SK-N-SH (cell line): ENCODE results near the gene COBLL1. TPM values are rescaled to one million over a fixed set of nuclear protein-coding genes. Genes with fewer than 3 reads are reported as not detected.

Experiments
- CTCF ChIA-PET: fragments of 300-600, 350-600 bp; formaldehyde crosslinking; extraction: SDS; loops from one replicate; lab custom pipeline; 2021; lab: Yijun Ruan, JAX
- POLR2A ChIA-PET: fragments of 350-600 bp; sonication (Branson Sonifier 250); formaldehyde crosslinking; extraction: SDS; loops from one replicate; lab custom pipeline; 2020; ENCODE audit warnings: antibody characterized with exemption, inconsistent platforms; lab: Yijun Ruan, JAX
- DNase-seq: peaks from one replicate; pipeline ENCODE4 v3.0.0; 2012
- H2AFZ ChIP-seq: fragments of 200-600 bp; sonication (generic); 2 replicates; pipeline ENCODE4 v1.8.1; 2016; ENCODE audit warnings: antibody characterized with exemption, mild to moderate bottlenecking, low read depth
- H3F3A ChIP-seq: fragments of 200-600 bp; sonication (generic); replicated peaks from 2 replicates; pipeline ENCODE3; 2016; ENCODE audit warnings: antibody characterized with exemption, mild to moderate bottlenecking; ENCODE audit not compliant: insufficient read depth
- H3K27ac ChIP-seq, 2 experiments: fragments of 200-500 bp in 1 of 2; fragments of 200-600 bp in 1 of 2; sonication (Bioruptor generic) in 1 of 2; sonication (generic), shearing (Covaris generic) in 1 of 2; 2 replicates each; pipeline versions ENCODE4 v1.5.1 to v1.6.1; 2014 to 2016; ENCODE audit warnings: low read depth in 2 of 2, inconsistent platforms in 1 of 2, low read length in 1 of 2, mild to moderate bottlenecking in 1 of 2, mixed read lengths in 1 of 2
- H3K27me3 ChIP-seq: fragments of 200-600 bp; sonication (generic), shearing (Covaris generic); 2 replicates; pipeline ENCODE4 v1.6.1; 2016; ENCODE audit warnings: mixed run types; ENCODE audit not compliant: insufficient read depth
- H3K36me3 ChIP-seq, 2 experiments: fragments of 200-500 bp in 1 of 2; fragments of 200-600 bp in 1 of 2; sonication (Bioruptor generic) in 1 of 2; sonication (generic) in 1 of 2; replicated peaks in 1 of 2; 2 replicates each; pipeline versions ENCODE3 to v1.5.1; 2014 to 2016; ENCODE audit warnings: low read length in 1 of 2, mild to moderate bottlenecking in 1 of 2; ENCODE audit not compliant: insufficient read depth in 2 of 2, control insufficient read depth in 1 of 2
- H3K4me1 ChIP-seq, 2 experiments: fragments of 200-500 bp in 1 of 2; fragments of 200-600 bp in 1 of 2; sonication (Bioruptor generic) in 1 of 2; sonication (generic), shearing (Covaris generic) in 1 of 2; 2 replicates each; pipeline versions ENCODE4 v1.5.1 to v1.6.1; 2014 to 2016; ENCODE audit warnings: low read depth in 1 of 2, low read length in 1 of 2, mixed run types in 1 of 2; ENCODE audit not compliant: insufficient read depth in 2 of 2, control insufficient read depth in 1 of 2
- H3K4me2 ChIP-seq: fragments of 200-600 bp; sonication (generic), shearing (Covaris generic); 2 replicates; pipeline ENCODE4 v1.6.1; 2017; ENCODE audit warnings: mixed run types
- H3K4me3 ChIP-seq, 2 experiments: fragments of 200-500 bp in 1 of 2; fragments of 200-600 bp in 1 of 2; sonication (Bioruptor generic) in 1 of 2; sonication (generic), shearing (Covaris generic) in 1 of 2; 2 replicates each; pipeline versions ENCODE4 v1.5.1 to v1.8.1; 2014 to 2016; ENCODE audit warnings: low read depth in 2 of 2, inconsistent platforms in 1 of 2, low read length in 1 of 2, mild to moderate bottlenecking in 1 of 2, mixed read lengths in 1 of 2, moderate library complexity in 1 of 2
- H3K79me2 ChIP-seq: fragments of 200-600 bp; sonication (generic); 2 replicates; pipeline ENCODE4 v1.8.1; 2017; ENCODE audit warnings: mild to moderate bottlenecking; ENCODE audit not compliant: insufficient read depth
- H3K9ac ChIP-seq: fragments of 200-600 bp; sonication (generic); 2 replicates; pipeline ENCODE4 v1.6.1; 2017; ENCODE audit warnings: mixed run types
- H3K9me2 ChIP-seq: fragments of 200-600 bp; sonication (generic); 2 replicates; pipeline ENCODE4 v1.6.1; 2017; ENCODE audit warnings: mixed run types
- H3K9me3 ChIP-seq: fragments of 200-600 bp; sonication (generic); 2 replicates; pipeline ENCODE4 v1.6.1; 2017; ENCODE audit warnings: mixed run types, mild to moderate bottlenecking, moderate library complexity
- H4K20me1 ChIP-seq: fragments of 200-600 bp; sonication (generic); 2 replicates; pipeline ENCODE4 v1.6.1; 2017; ENCODE audit warnings: mild to moderate bottlenecking, mixed run types; ENCODE audit not compliant: insufficient read depth
- ELF1 ChIP-seq: IDR thresholded peaks from 2 replicates; pipeline ENCODE4 v1.4.0; 2012
- FOSL2 ChIP-seq: IDR thresholded peaks from 2 replicates; pipeline ENCODE4 v1.4.0; 2012; ENCODE audit warnings: low read depth, mild to moderate bottlenecking, moderate library complexity, borderline replicate concordance
- FOXJ3 ChIP-seq: sonication (generic); formaldehyde crosslinking; IDR thresholded peaks from 2 replicates; pipeline ENCODE4 v1.5.1; 2020; ENCODE audit warnings: mild to moderate bottlenecking, missing genetic modification reagents
- GABPA ChIP-seq: IDR thresholded peaks from 2 replicates; pipeline ENCODE4 v1.4.0; 2012; ENCODE audit warnings: low read depth, mild to moderate bottlenecking
- JUND ChIP-seq: IDR thresholded peaks from 2 replicates; pipeline ENCODE4 v1.4.0; 2012
- MEF2A ChIP-seq: IDR thresholded peaks from 2 replicates; pipeline ENCODE4 v1.4.0; 2012; ENCODE audit warnings: low read depth, borderline replicate concordance
- NRF1 ChIP-seq: IDR thresholded peaks from 2 replicates; pipeline ENCODE4 v1.6.1; 2012; ENCODE audit warnings: low read depth, mild to moderate bottlenecking, low read length
- POLR2AphosphoS5 ChIP-seq: IDR thresholded peaks from 2 replicates; pipeline ENCODE4 v1.6.1; 2012; ENCODE audit warnings: low read depth, low read length
- RCOR1 ChIP-seq: fragments of 150-350 bp; IDR thresholded peaks from 2 replicates; pipeline ENCODE4 v1.6.1; 2017; ENCODE audit warnings: antibody characterized with exemption, low read length
- RFX5 ChIP-seq: IDR thresholded peaks from 2 replicates; pipeline ENCODE4 v1.6.1; 2012; ENCODE audit warnings: mild to moderate bottlenecking, improper control_type of control experiment, low read length
- SIN3A ChIP-seq: IDR thresholded peaks from 2 replicates; pipeline ENCODE4 v1.6.1; 2012; ENCODE audit warnings: low read depth, mild to moderate bottlenecking, low read length, moderate library complexity, borderline replicate concordance
- SMC3 ChIP-seq: IDR thresholded peaks from 2 replicates; pipeline ENCODE4 v1.6.1; 2012; ENCODE audit warnings: low read depth, low read length, improper control_type of control experiment
- TAF1 ChIP-seq: IDR thresholded peaks from 2 replicates; pipeline ENCODE4 v1.6.1; 2012; ENCODE audit warnings: low read depth, mild to moderate bottlenecking, low read length, moderate library complexity, borderline replicate concordance
- TCF12 ChIP-seq: IDR thresholded peaks from 2 replicates; pipeline ENCODE4 v1.4.0; 2012
- TEAD4 ChIP-seq: IDR thresholded peaks from 2 replicates; pipeline ENCODE4 v1.4.0; 2012; ENCODE audit warnings: mild to moderate bottlenecking, borderline replicate concordance; ENCODE audit not compliant: insufficient read depth
- YY1 ChIP-seq: IDR thresholded peaks from 2 replicates; pipeline ENCODE4 v1.4.0; 2012; ENCODE audit warnings: low read depth, mild to moderate bottlenecking
- WGBS: methylation state at CpG from one replicate; pipeline ENCODE4 v1.1.6; 2017; ENCODE audit warnings: low lambda C conversion rate; 5-methylcytosine and 5-hydroxymethylcytosine counted together
- polyA plus RNA-seq, 3 experiments: library from polyadenylated mRNA; depleted of rRNA; stranded (reverse); fragments of >200 nt; gene quantifications; 2 replicates each; pipeline ENCODE4 v1.2.3, GENCODE V29; 2012
- TF ChIP-seq, protein P1 (sequence below): IDR thresholded peaks from 2 replicates; pipeline ENCODE4 v1.4.0; 2012; ENCODE audit warnings: low read depth, borderline replicate concordance
- TF ChIP-seq, protein P2 (sequence below): fragments of 150-350 bp; IDR thresholded peaks from 2 replicates; pipeline ENCODE4 v1.6.1; 2016; ENCODE audit warnings: mild to moderate bottlenecking, low read depth, low read length

Gene COBLL1
- polyA plus RNA-seq, 1 of the 3 experiments (the other 2 are of a cell fraction): 3.1 TPM

GRCh38 chr2:164678631-164679149 lies 162.9 kb downstream of the COBLL1 start:
- DNase-seq: no peak
- no peaks in the 10 kb centered on the region for H3K4me1 ChIP-seq
- peaks cover 0 to 11% of the 10 kb centered on the region in 2 experiments for H3K36me3 ChIP-seq
- no peak overlapping the region for H3K9ac ChIP-seq
- H3K9me2 ChIP-seq: no peaks in the 10 kb centered on the region
- no peak overlapping the region for H3K4me3 ChIP-seq
- H3K27me3 ChIP-seq: no peaks in the 10 kb centered on the region
- no peak overlapping the region for H3K4me2 ChIP-seq
- TF ChIP-seq MEF2A (no peak), FOSL2 (no peak), SIN3A (no peak), NRF1 (no peak), TEAD4 (no peak), JUND (no peak), ELF1 (no peak), TCF12 (no peak), TAF1 (no peak), SMC3 (no peak), RCOR1 (no peak), GABPA (no peak), RFX5 (no peak), FOXJ3 (CRISPR knock-in tag) (no peak)
- TF ChIP-seq, protein P1, sequence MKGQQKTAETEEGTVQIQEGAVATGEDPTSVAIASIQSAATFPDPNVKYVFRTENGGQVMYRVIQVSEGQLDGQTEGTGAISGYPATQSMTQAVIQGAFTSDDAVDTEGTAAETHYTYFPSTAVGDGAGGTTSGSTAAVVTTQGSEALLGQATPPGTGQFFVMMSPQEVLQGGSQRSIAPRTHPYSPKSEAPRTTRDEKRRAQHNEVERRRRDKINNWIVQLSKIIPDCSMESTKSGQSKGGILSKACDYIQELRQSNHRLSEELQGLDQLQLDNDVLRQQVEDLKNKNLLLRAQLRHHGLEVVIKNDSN: no peak
- TF ChIP-seq, protein P2, sequence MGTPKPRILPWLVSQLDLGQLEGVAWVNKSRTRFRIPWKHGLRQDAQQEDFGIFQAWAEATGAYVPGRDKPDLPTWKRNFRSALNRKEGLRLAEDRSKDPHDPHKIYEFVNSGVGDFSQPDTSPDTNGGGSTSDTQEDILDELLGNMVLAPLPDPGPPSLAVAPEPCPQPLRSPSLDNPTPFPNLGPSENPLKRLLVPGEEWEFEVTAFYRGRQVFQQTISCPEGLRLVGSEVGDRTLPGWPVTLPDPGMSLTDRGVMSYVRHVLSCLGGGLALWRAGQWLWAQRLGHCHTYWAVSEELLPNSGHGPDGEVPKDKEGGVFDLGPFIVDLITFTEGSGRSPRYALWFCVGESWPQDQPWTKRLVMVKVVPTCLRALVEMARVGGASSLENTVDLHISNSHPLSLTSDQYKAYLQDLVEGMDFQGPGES: no peak
- WGBS: 92% methylated on average over 4 of the region's 4 CpGs
- no peaks in the 10 kb centered on the region for H3K79me2 ChIP-seq
- CTCF ChIA-PET: interaction anchor here (1.5 kb wide), 1 partner anchor 119 kb away, joined by 4 read pairs; no protein-coding TSS in a partner anchor
- H3K9me3 ChIP-seq: peaks cover 5% of the 10 kb centered on the region; the same call in 1 of the 2 replicates
- POLR2A ChIA-PET: no interaction called here
- H3K27ac ChIP-seq: no peak overlapping the region
- no peaks in the 10 kb centered on the region for H3F3A ChIP-seq
- H4K20me1 ChIP-seq: no peaks in the 10 kb centered on the region
- no peak overlapping the region for H2AFZ ChIP-seq

DNA sequence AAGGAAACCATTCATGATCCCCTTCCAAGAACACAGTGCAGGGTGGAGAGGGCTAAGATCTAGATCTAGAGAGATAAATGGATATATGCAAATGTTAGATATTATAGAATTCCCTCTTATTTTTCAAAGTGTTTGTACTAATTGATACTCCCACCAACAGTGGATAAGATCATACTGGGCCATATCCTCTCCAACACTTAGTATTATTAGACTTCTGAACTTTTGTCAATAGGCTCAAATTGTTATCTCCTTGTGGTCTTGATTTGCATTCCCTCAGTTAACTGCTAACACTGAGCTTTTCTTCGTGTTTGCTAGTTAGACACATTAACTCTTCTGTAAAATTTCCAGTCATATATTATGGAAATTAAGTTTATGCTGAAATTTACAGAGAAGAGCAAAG lies 163.9 kb downstream of the COBLL1 start:
- Histone ChIP-seq H3K79me2 (no peaks in the 10 kb centered on the region), H3F3A (no peaks in the 10 kb centered on the region), H3K36me3 (peaks cover 0 to 11% of the 10 kb centered on the region in 2 experiments), H3K9me2 (no peaks in the 10 kb centered on the region), H4K20me1 (no peaks in the 10 kb centered on the region), H3K9me3 (peaks cover 5% of the 10 kb centered on the region; the same call in 1 of the 2 replicates), H3K27ac (no peak overlapping the region), H3K4me1 (no peaks in the 10 kb centered on the region), H3K9ac (no peak overlapping the region), H3K4me3 (no peak overlapping the region), H3K4me2 (no peak overlapping the region), H2AFZ (no peak overlapping the region), H3K27me3 (no peaks in the 10 kb centered on the region)
- ChIA-PET CTCF (no interaction called here), POLR2A (no interaction called here)
- no peak for TF ChIP-seq TAF1
- no peak for TF ChIP-seq SIN3A
- no peak for TF ChIP-seq YY1
- no peak for TF ChIP-seq MEF2A
- no peak for TF ChIP-seq NRF1
- no peak for TF ChIP-seq TEAD4
- no peak for TF ChIP-seq POLR2AphosphoS5
- no peak for TF ChIP-seq RCOR1
- TF ChIP-seq FOXJ3 (CRISPR knock-in tag): no peak
- WGBS: 73% methylated on average over 1 of the region's 1 CpG
- DNase-seq: no peak
